Naive thymus-derived CD4-positive, alpha-beta T cell (primary cell): ENCODE measurements around the gene ATF2. TPM values are rescaled to one million over a fixed set of nuclear protein-coding genes. Genes with fewer than 3 reads are reported as not detected.
A peak's percentile ranks its signal among the peaks of the same experiment; 100 is the strongest.

Experiments
- ATAC-seq: fragments of 150-1000 bp; cut with Tn5 transposase; 2 replicates; pipeline ENCODE4 v1.10.0; 2021; ENCODE audit warnings: mild to moderate bottlenecking, moderate library complexity
- CTCF ChIA-PET: fragments of 350-600 bp; sonication (Branson Sonifier 250); formaldehyde crosslinking; loops from one replicate; lab custom pipeline; 2021; ENCODE audit warnings: antibody characterized with exemption; lab: Charles Lee
- POLR2A ChIA-PET: fragments of 350-600 bp; sonication (Branson Sonifier 250); formaldehyde crosslinking; loops from one replicate; lab custom pipeline; 2021; ENCODE audit warnings: antibody characterized with exemption, inconsistent platforms; lab: Charles Lee
- DNase-seq, 9 donors: peaks; one replicate each; pipeline versions ENCODE4 v3.0.0 to v3.0.0-alpha.2; 2020 to 2022; ENCODE audit warnings: mixed read lengths in 1 of 9
- H3K27ac ChIP-seq: one replicate; pipeline ENCODE4 v1.7.0; 2013; ENCODE audit warnings: mild to moderate bottlenecking, low read depth, low read length, moderate library complexity
- H3K27me3 ChIP-seq, 2 donors: one replicate each; pipeline ENCODE4 v1.7.0; 2013; ENCODE audit warnings: low read length in 2 of 2, mild to moderate bottlenecking in 2 of 2, moderate library complexity in 2 of 2; ENCODE audit not compliant: control insufficient read depth in 2 of 2, insufficient read depth in 2 of 2
- H3K36me3 ChIP-seq, 3 experiments: 1 replicate in 2 of 3; 2 replicates in 1 of 3; pipeline ENCODE4 v1.7.0; 2013; ENCODE audit warnings: low read length in 3 of 3, mild to moderate bottlenecking in 3 of 3, moderate library complexity in 1 of 3; ENCODE audit not compliant: insufficient read depth in 3 of 3, control insufficient read depth in 2 of 3
- H3K4me1 ChIP-seq, 2 donors: one replicate each; pipeline ENCODE4 v1.7.0; 2013; ENCODE audit warnings: low read length in 2 of 2, mild to moderate bottlenecking in 2 of 2, moderate library complexity in 1 of 2; ENCODE audit not compliant: control insufficient read depth in 2 of 2, insufficient read depth in 2 of 2
- H3K4me3 ChIP-seq: 2 replicates; pipeline ENCODE4 v1.7.0; 2013; ENCODE audit warnings: mild to moderate bottlenecking, low read length
- H3K9me3 ChIP-seq, 3 experiments: 1 replicate in 2 of 3; 2 replicates in 1 of 3; pipeline ENCODE4 v1.7.0; 2013; ENCODE audit warnings: low read length in 3 of 3; ENCODE audit not compliant: control insufficient read depth in 2 of 3
- H3K27ac Mint-ChIP-seq, 9 donors: one replicate each; pipeline ENCODE4 v1.8.0; 2020 to 2022; ENCODE audit warnings: mixed read lengths in 9 of 9, mild to moderate bottlenecking in 8 of 9, moderate library complexity in 5 of 9, inconsistent platforms in 2 of 9
- H3K27me3 Mint-ChIP-seq, 5 donors: one replicate each; pipeline ENCODE4 v1.8.0; 2021 to 2022; ENCODE audit warnings: mixed read lengths in 5 of 5, mild to moderate bottlenecking in 1 of 5
- H3K36me3 Mint-ChIP-seq, 5 donors: one replicate each; pipeline ENCODE4 v1.8.0; 2020 to 2022; ENCODE audit warnings: mixed read lengths in 5 of 5, mild to moderate bottlenecking in 3 of 5, inconsistent platforms in 1 of 5
- H3K4me1 Mint-ChIP-seq, 7 donors: one replicate each; pipeline ENCODE4 v1.8.0; 2020 to 2022; ENCODE audit warnings: mixed read lengths in 7 of 7, mild to moderate bottlenecking in 3 of 7, inconsistent platforms in 1 of 7
- H3K4me3 Mint-ChIP-seq, 10 donors: one replicate each; pipeline ENCODE4 v1.8.0; 2020 to 2022; ENCODE audit warnings: mild to moderate bottlenecking in 10 of 10, mixed read lengths in 10 of 10, moderate library complexity in 6 of 10, inconsistent platforms in 2 of 10
- H3K9me3 Mint-ChIP-seq, 11 donors: one replicate each; pipeline ENCODE4 v1.8.0; 2020 to 2022; ENCODE audit warnings: mixed read lengths in 11 of 11, mild to moderate bottlenecking in 4 of 11, inconsistent platforms in 1 of 11, moderate library complexity in 1 of 11
- intact Hi-C, 2 donors: fragments of 100-400 bp; cut with micrococcal nuclease; formaldehyde crosslinking; loops; one replicate each; pipeline ENCODE4 v1.15.1; 2023
- polyA plus RNA-seq, 2 donors: library from polyadenylated mRNA; unstranded; fragments of 300-500 nt; fragmentation: Illumina TruSeq; gene quantifications; one replicate each; pipeline ENCODE4 v1.2.3, GENCODE V29; 2021
- total RNA-seq, 6 experiments: library from RNA in 5 of 6; stranded (reverse) in 5 of 6; gene quantifications; 1 replicate in 5 of 6; 2 replicates in 1 of 6; pipeline ENCODE4 v1.2.3 and lab custom pipeline; 2021 to 2026

Gene ATF2
- total and polyA plus RNA-seq, 7 experiments from 2014 or later = 29.6 to 67.2 (median 58.7) TPM

DNA sequence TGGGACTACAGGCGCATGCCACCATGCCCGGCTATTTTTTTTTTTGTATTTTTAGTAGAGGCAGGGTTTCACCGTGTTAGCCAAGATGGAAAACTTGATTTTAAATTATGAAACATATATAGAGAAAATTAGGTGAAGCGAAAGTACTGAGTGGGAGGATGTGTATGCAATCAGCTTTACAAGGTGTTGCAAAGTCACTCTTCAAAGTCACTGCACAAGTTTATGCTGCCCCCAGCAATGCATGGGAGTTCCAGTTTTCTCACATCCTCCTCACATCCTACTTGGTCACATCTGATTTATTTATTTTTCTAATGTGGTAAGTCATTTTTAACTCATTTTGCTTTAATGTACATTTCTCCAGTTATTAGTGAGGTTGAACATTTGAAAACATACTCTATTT is 113.7 kb downstream of the ATF2 start:
- no peaks in the 10 kb centered on the region for H3K9me3 ChIP-seq
- no peaks in the 10 kb centered on the region for H3K4me1 ChIP-seq
- ChIA-PET POLR2A (no interaction called here), CTCF (no interaction called here)
- no peak overlapping the region for H3K27ac Mint-ChIP-seq
- peaks cover 0 to 3% (median 0%) of the 10 kb centered on the region in 7 donors for H3K4me1 Mint-ChIP-seq
- ATAC-seq (no peak), DNase-seq (no peak)
- no peak overlapping the region for H3K27ac ChIP-seq
- no peak overlapping the region for H3K4me3 Mint-ChIP-seq
- H3K36me3 Mint-ChIP-seq = peaks cover 4 to 42% (median 21%) of the 10 kb centered on the region in 5 donors
- no peak overlapping the region for H3K4me3 ChIP-seq
- no peaks in the 10 kb centered on the region for H3K27me3 Mint-ChIP-seq
- no peaks in the 10 kb centered on the region for H3K27me3 ChIP-seq
- intact Hi-C loops = no loop called here
- no peaks in the 10 kb centered on the region for H3K36me3 ChIP-seq
- peaks cover 0 to 4% (median 0%) of the 10 kb centered on the region in 11 donors for H3K9me3 Mint-ChIP-seq

DNA sequence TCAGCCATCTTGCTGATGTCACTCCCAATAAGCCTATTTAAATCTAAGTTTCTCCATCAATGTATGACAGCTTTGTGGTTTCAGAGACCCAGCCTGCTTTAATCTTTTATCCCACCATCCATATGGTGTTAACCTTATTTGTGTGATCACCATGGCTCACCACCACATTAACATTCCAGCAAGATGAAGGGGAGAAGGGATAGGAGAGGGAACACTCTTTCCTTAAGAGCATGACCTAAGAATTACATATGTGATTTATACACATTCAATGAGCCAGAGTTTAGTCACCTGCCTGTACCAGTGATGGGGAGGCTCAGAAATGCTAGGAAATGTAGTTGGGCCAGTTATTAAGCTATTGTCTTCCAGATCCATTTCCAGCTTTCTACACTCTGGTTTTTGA is 118.3 kb downstream of the ATF2 start:
- ChIA-PET CTCF (interaction anchor here (0.9 kb wide), 1 partner anchor 20 kb away, joined by 3 read pairs; no protein-coding TSS in a partner anchor), POLR2A (no interaction called here)
- Mint-ChIP-seq H3K9me3 (peaks cover 0 to 10% (median 0%) of the 10 kb centered on the region in 11 donors), H3K27ac (no peak overlapping the region), H3K4me3 (no peak overlapping the region), H3K4me1 (peaks cover 0 to 11% (median 0%) of the 10 kb centered on the region in 7 donors), H3K27me3 (peaks cover 0 to 8% (median 0%) of the 10 kb centered on the region in 5 donors), H3K36me3 (peaks cover 2 to 22% (median 15%) of the 10 kb centered on the region in 5 donors)
- DNase-seq (no peak), ATAC-seq (no peak)
- intact Hi-C loops = no loop called here
- no peaks in the 10 kb centered on the region for H3K4me1 ChIP-seq
- H3K4me3 ChIP-seq = no peak overlapping the region
- no peaks in the 10 kb centered on the region for H3K9me3 ChIP-seq
- no peaks in the 10 kb centered on the region for H3K27me3 ChIP-seq
- no peak overlapping the region for H3K27ac ChIP-seq
- no peaks in the 10 kb centered on the region for H3K36me3 ChIP-seq

DNA sequence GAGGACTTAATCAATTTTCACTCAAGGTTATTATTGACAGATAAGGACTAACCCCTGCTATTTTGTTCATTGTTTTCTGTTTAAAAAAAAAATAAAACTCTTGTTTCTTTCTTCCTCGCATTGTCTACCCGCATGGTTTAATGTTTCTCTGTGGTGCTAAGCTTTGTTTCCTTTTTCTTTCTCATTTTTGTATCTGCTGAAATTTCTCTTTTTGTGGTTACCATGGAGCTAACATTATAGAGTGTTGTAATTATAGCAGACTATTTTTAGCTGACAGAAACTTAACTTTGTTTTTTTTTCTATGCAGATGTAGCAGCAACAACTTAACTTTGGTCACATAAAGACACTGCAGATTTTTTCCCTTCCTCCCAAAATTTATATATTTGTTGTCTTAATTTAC is 119.7 kb downstream of the ATF2 start:
- Histone ChIP-seq H3K27ac (no peak overlapping the region), H3K36me3 (no peaks in the 10 kb centered on the region), H3K4me1 (no peaks in the 10 kb centered on the region), H3K4me3 (no peak overlapping the region), H3K9me3 (no peaks in the 10 kb centered on the region), H3K27me3 (no peaks in the 10 kb centered on the region)
- Mint-ChIP-seq H3K9me3 (peaks cover 0 to 15% (median 0%) of the 10 kb centered on the region in 11 donors), H3K4me1 (peaks cover 0 to 11% (median 0%) of the 10 kb centered on the region in 7 donors), H3K36me3 (peaks cover 2 to 22% (median 15%) of the 10 kb centered on the region in 5 donors), H3K27me3 (peaks cover 0 to 15% (median 0%) of the 10 kb centered on the region in 5 donors), H3K4me3 (no peak overlapping the region), H3K27ac (no peak overlapping the region)
- ChIA-PET CTCF (no interaction called here), POLR2A (no interaction called here)
- intact Hi-C loops = no loop called here
- ATAC-seq (no peak), DNase-seq (no peak)

DNA sequence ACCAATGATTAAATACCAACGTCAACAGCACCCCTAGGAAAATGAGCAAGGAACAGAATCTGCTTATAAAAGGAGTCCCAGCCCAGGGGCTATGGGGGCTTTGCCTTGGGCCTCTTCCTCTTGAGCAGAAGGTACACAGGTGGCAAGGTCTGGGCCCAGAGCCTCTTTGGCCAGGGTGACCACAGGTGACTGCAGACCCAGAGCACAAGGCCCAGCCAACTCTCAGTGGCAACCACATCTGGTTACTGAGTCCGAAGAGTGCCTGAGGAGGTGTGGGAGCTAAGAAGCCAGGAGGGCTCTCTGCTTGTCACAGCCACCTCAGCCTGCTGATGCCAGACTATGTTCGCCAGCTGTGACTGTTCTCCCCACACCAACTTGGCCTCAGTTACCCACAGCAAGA is 128.5 kb downstream of the ATF2 start:
- ChIA-PET CTCF (no interaction called here), POLR2A (no interaction called here)
- peaks cover 0 to 11% (median 0%) of the 10 kb centered on the region in 5 donors for H3K27me3 Mint-ChIP-seq
- peaks cover 0 to 4% (median 0%) of the 10 kb centered on the region in 5 donors for H3K36me3 Mint-ChIP-seq
- H3K9me3 Mint-ChIP-seq = peaks cover 0 to 6% (median 3%) of the 10 kb centered on the region in 11 donors
- Histone ChIP-seq H3K27ac (no peak overlapping the region), H3K27me3 (no peaks in the 10 kb centered on the region), H3K36me3 (no peaks in the 10 kb centered on the region), H3K4me3 (no peak overlapping the region), H3K9me3 (no peaks in the 10 kb centered on the region), H3K4me1 (no peaks in the 10 kb centered on the region)
- intact Hi-C loops = loop anchor here in 1 of 2 donors (5.0 kb wide), 1 partner anchor 143 kb away; the partner anchor contains the start of gene ATP5MC3
- DNase-seq = no peak
- ATAC-seq = no peak
- no peak overlapping the region for H3K27ac Mint-ChIP-seq
- H3K4me3 Mint-ChIP-seq = no peak overlapping the region
- peaks cover 4 to 20% (median 14%) of the 10 kb centered on the region in 7 donors for H3K4me1 Mint-ChIP-seq

DNA sequence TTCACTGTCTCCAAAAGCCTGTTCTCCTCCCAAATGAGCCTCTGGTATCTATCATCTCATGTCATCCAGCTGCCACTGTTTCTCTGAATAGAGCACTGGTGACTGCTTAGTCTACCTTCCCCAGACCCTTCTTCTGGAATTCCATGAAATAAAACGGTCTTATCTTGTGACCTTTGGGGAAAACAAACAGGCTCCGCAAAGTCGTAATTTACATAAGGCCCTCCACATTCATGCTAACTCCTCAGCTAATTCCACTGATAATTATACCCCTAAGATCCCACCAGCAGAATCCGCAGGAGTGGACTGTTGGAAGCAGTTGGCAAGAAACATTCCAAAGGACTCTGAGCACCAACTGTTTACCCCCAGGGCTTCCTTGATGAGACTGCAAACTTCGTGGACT is 129.0 kb downstream of the ATF2 start:
- no peaks in the 10 kb centered on the region for H3K9me3 ChIP-seq
- Mint-ChIP-seq H3K4me3 (no peak overlapping the region), H3K36me3 (peaks cover 0 to 4% (median 0%) of the 10 kb centered on the region in 5 donors), H3K4me1 (peaks cover 4 to 20% (median 14%) of the 10 kb centered on the region in 7 donors), H3K27me3 (peaks cover 0 to 11% (median 0%) of the 10 kb centered on the region in 5 donors), H3K27ac (no peak overlapping the region), H3K9me3 (peaks cover 0 to 6% (median 3%) of the 10 kb centered on the region in 11 donors)
- no peak overlapping the region for H3K27ac ChIP-seq
- POLR2A ChIA-PET = no interaction called here
- H3K27me3 ChIP-seq = no peaks in the 10 kb centered on the region
- ATAC-seq (no peak), DNase-seq (no peak)
- H3K36me3 ChIP-seq = no peaks in the 10 kb centered on the region
- intact Hi-C loops = loop anchor here in 1 of 2 donors (5.0 kb wide), 1 partner anchor 143 kb away; the partner anchor contains the start of gene ATP5MC3
- no peaks in the 10 kb centered on the region for H3K4me1 ChIP-seq
- H3K4me3 ChIP-seq = no peak overlapping the region
- CTCF ChIA-PET = no interaction called here

DNA sequence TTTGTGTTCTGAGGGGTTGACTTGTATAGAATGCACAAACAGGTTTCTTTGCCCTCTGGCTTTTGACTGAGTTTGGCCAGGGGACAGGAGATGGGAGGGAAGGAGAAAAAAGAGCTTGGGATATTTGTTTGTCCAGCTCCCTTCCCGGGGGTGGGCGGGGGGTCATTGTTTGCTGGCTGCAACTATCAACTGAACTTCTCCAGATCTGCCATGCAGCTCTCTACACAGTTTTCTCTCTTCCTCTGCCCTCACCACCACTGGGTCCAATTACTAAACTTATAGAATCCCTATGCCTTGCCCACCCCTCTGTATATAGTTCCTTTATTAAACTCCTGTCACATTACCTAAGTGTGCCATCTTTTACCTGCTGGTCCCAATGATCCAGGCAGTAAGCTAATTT is 130.1 kb downstream of the ATF2 start:
- H3K36me3 ChIP-seq = no peaks in the 10 kb centered on the region
- no peaks in the 10 kb centered on the region for H3K9me3 ChIP-seq
- DNase-seq (no peak), ATAC-seq (no peak)
- Mint-ChIP-seq H3K27ac (peak overlapping the region in 1 of 9 donors; percentile 17), H3K27me3 (peaks cover 0 to 4% (median 0%) of the 10 kb centered on the region in 5 donors), H3K4me1 (peaks cover 4 to 20% (median 14%) of the 10 kb centered on the region in 7 donors), H3K36me3 (peaks cover 0 to 4% (median 0%) of the 10 kb centered on the region in 5 donors), H3K9me3 (peaks cover 0 to 6% (median 0%) of the 10 kb centered on the region in 11 donors), H3K4me3 (peak overlapping the region in 2 of 10 donors; percentile 46)
- intact Hi-C loops = loop anchor here (2.0 to 5.0 kb wide), 2 partner anchors 144 to 1059 kb away; partner anchors contain the start of gene ATP5MC3 (in 1 of the 2)
- no peak overlapping the region for H3K27ac ChIP-seq
- H3K4me3 ChIP-seq = no peak overlapping the region
- H3K27me3 ChIP-seq = no peaks in the 10 kb centered on the region
- H3K4me1 ChIP-seq = no peaks in the 10 kb centered on the region
- ChIA-PET POLR2A (no interaction called here), CTCF (interaction anchor here (0.5 to 1.2 kb wide), 2 partner anchors 80 to 634 kb away, joined by 3 read pairs; no protein-coding TSS in a partner anchor)
